Left lung (tissue), 10 donors: ENCODE results near the gene BRME1. TPM values are rescaled to one million over a fixed set of nuclear protein-coding genes. Genes with fewer than 3 reads are reported as not detected.

Experiments
- ATAC-seq: fragments of 200-7000 bp; cut with Tn5 transposase; one replicate; pipeline ENCODE4 v1.9.1; 2020; ENCODE audit warnings: moderate library complexity
- DNase-seq, 4 donors: peaks; one replicate each; pipeline ENCODE4 v3.0.0-alpha.2; 2013 to 2020
- H3K27ac ChIP-seq, 2 donors: fragments of 200-600 bp; sonication (generic) in 1 of 2; one replicate each; pipeline versions ENCODE4 v1.5.0 to v1.8.0; 2020 to 2021
- H3K27me3 ChIP-seq, 2 donors: fragments of 200-600 bp; sonication (generic) in 1 of 2; one replicate each; pipeline versions ENCODE4 v1.5.0 to v1.8.0; 2020 to 2021
- H3K36me3 ChIP-seq, 2 donors: fragments of 200-600 bp; sonication (generic) in 1 of 2; one replicate each; pipeline versions ENCODE4 v1.5.0 to v1.8.0; 2020 to 2021
- H3K4me1 ChIP-seq, 2 donors: fragments of 200-600 bp; one replicate each; pipeline ENCODE4 v1.8.0; 2021
- H3K4me3 ChIP-seq, 2 donors: fragments of 200-600 bp; sonication (generic) in 1 of 2; one replicate each; pipeline versions ENCODE4 v1.5.0 to v1.8.0; 2020 to 2021; ENCODE audit warnings: mild to moderate bottlenecking in 1 of 2
- H3K9me3 ChIP-seq, 2 donors: fragments of 200-600 bp; sonication (generic) in 1 of 2; one replicate each; pipeline versions ENCODE4 v1.5.0 to v1.8.0; 2020 to 2021
- CTCF ChIP-seq, 2 donors: fragments of 200-600 bp; sonication (generic) in 1 of 2; IDR thresholded peaks; one replicate each; pipeline versions ENCODE4 v1.5.0 to v1.8.0; 2021; ENCODE audit warnings: antibody characterized with exemption in 2 of 2
- intact Hi-C, 2 donors: fragments of 100-400 bp; cut with DNase I; formaldehyde crosslinking; loops; one replicate each; pipeline versions ENCODE4 v1.11.2 to v1.14.2; 2022
- polyA plus RNA-seq, 6 donors: library from polyadenylated mRNA; unstranded; fragments of 120-200 nt; gene quantifications; one replicate each; pipeline ENCODE4 v1.2.1, GENCODE V29; 2013; ENCODE audit not compliant: insufficient read length in 6 of 6
- total RNA-seq, 2 donors: library from RNA; stranded (reverse); fragmentation: NEBNext Ultra II Directional; extraction: Animal tissue kit (Norgen Biotek cat#: 25700); gene quantifications; one replicate each; pipeline ENCODE4 v1.2.1, GENCODE V29; 2021
- donor health status: DM: no; HTN: yes; CAD: no.
- donor health status: DM: no; HTN: no; CAD: no.

Gene BRME1
- total and polyA plus RNA-seq, 8 donors: 3.7 to 7.8 (median 7.1) TPM

- TF ChIP-seq CTCF (IDR thresholded peaks at IDR 0.05): no peak
- no peaks in the 10 kb centered on the region for H3K36me3 ChIP-seq
- H3K27ac ChIP-seq: no peak overlapping the region
- no peak overlapping the region for H3K4me3 ChIP-seq
- no peaks in the 10 kb centered on the region for H3K9me3 ChIP-seq
- ATAC-seq (no peak), DNase-seq (no peak)
- no peaks in the 10 kb centered on the region for H3K27me3 ChIP-seq
- H3K4me1 ChIP-seq: peaks cover 9 to 29% of the 10 kb centered on the region in 2 donors
- intact Hi-C loops: loop anchor here (10.0 kb wide), 2 partner anchors 149 to 179 kb away; partner anchors contain the start of genes IL27RA (in 1 of the 2) and PALM3 (in 1 of the 2)
These were observed 20.0 kb downstream of the BRME1 start for GRCh38 chr19:13885826-13886365.

- H3K27me3 ChIP-seq: no peaks in the 10 kb centered on the region
- no peaks in the 10 kb centered on the region for H3K36me3 ChIP-seq
- intact Hi-C loops: loop anchor here (10.0 kb wide), 2 partner anchors 150 to 180 kb away; partner anchors contain the start of genes IL27RA (in 1 of the 2) and PALM3 (in 1 of the 2)
- no peaks in the 10 kb centered on the region for H3K9me3 ChIP-seq
- ATAC-seq (peak; percentile 19), DNase-seq (no peak)
- H3K27ac ChIP-seq: no peak overlapping the region
- TF ChIP-seq CTCF (IDR thresholded peaks at IDR 0.05): no peak
- H3K4me1 ChIP-seq: peaks cover 14 to 39% of the 10 kb centered on the region in 2 donors
- no peak overlapping the region for H3K4me3 ChIP-seq
These were observed 21.0 kb downstream of the BRME1 start for GRCh38 chr19:13884726-13885591.

- no peak overlapping the region for H3K27ac ChIP-seq
- H3K4me3 ChIP-seq: no peak overlapping the region
- intact Hi-C loops: loop anchor here (10.0 kb wide), 2 partner anchors 151 to 181 kb away; partner anchors contain the start of genes IL27RA (in 1 of the 2) and PALM3 (in 1 of the 2)
- H3K4me1 ChIP-seq: peaks cover 14 to 45% of the 10 kb centered on the region in 2 donors
- H3K9me3 ChIP-seq: no peaks in the 10 kb centered on the region
- DNase-seq (no peak), ATAC-seq (no peak)
- H3K36me3 ChIP-seq: no peaks in the 10 kb centered on the region
- no peak for TF ChIP-seq CTCF (IDR thresholded peaks at IDR 0.05)
- no peaks in the 10 kb centered on the region for H3K27me3 ChIP-seq
These were observed 22.3 kb downstream of the BRME1 start for GRCh38 chr19:13883516-13884064.

- H3K9me3 ChIP-seq: no peaks in the 10 kb centered on the region
- no peak overlapping the region for H3K4me3 ChIP-seq
- ATAC-seq (no peak), DNase-seq (no peak)
- intact Hi-C loops: loop anchor here (10.0 kb wide), 2 partner anchors 152 to 182 kb away; partner anchors contain the start of genes IL27RA (in 1 of the 2) and PALM3 (in 1 of the 2)
- H3K27ac ChIP-seq: no peak overlapping the region
- no peaks in the 10 kb centered on the region for H3K27me3 ChIP-seq
- TF ChIP-seq CTCF (IDR thresholded peaks at IDR 0.05): no peak
- H3K36me3 ChIP-seq: no peaks in the 10 kb centered on the region
- peaks cover 14 to 45% of the 10 kb centered on the region in 2 donors for H3K4me1 ChIP-seq
These were observed 23.1 kb downstream of the BRME1 start for GRCh38 chr19:13882836-13883235.
